Esophagus muscularis mucosa (tissue), 4 donors: ENCODE measurements around the gene MACROD2. TPM values are rescaled to one million over a fixed set of nuclear protein-coding genes. Genes with fewer than 3 reads are reported as not detected.

Experiments
- DNase-seq: peaks from one replicate; pipeline ENCODE4 v3.0.0-alpha.2; 2017; ENCODE audit errors: extremely low spot score
- H3K27ac ChIP-seq, 4 donors: fragments of 200-600 bp; sonication (generic); replicated peaks in 1 of 4; 1 replicate in 3 of 4; 2 replicates in 1 of 4; pipeline ENCODE4 v1.5.1; 2016 to 2019; ENCODE audit warnings: mild to moderate bottlenecking in 1 of 4
- H3K27me3 ChIP-seq, 4 donors: fragments of 200-600 bp; sonication (generic); one replicate each; pipeline versions ENCODE4 v1.5.1 to v1.6.0; 2016 to 2019
- H3K36me3 ChIP-seq, 4 donors: fragments of 200-600 bp; sonication (generic); one replicate each; pipeline ENCODE4 v1.5.1; 2016 to 2019
- H3K4me1 ChIP-seq, 4 donors: fragments of 200-600 bp; sonication (generic); one replicate each; pipeline ENCODE4 v1.5.1; 2016 to 2019
- H3K4me3 ChIP-seq, 4 donors: fragments of 200-600 bp; sonication (generic); 1 replicate in 2 of 4; 2 replicates in 2 of 4; pipeline ENCODE4 v1.5.1; 2016 to 2019; ENCODE audit warnings: mild to moderate bottlenecking in 4 of 4, moderate library complexity in 1 of 4
- H3K9me3 ChIP-seq, 4 donors: fragments of 200-600 bp; sonication (generic); 1 replicate in 3 of 4; 2 replicates in 1 of 4; pipeline ENCODE4 v1.5.1; 2016 to 2019
- EP300 ChIP-seq: sonication (generic); formaldehyde crosslinking; IDR thresholded peaks from one replicate; pipeline ENCODE4 v1.6.1; 2017; ENCODE audit warnings: antibody characterized with exemption
- POLR2A ChIP-seq: fragments of 450-650 bp; IDR thresholded peaks from one replicate; pipeline ENCODE4 v1.6.1; 2017; ENCODE audit warnings: antibody characterized with exemption, moderate library complexity, mild to moderate bottlenecking, low read depth
- POLR2AphosphoS5 ChIP-seq, 2 donors: sonication (generic); formaldehyde crosslinking; IDR thresholded peaks; one replicate each; pipeline ENCODE4 v1.6.1; 2017; ENCODE audit warnings: antibody characterized with exemption in 2 of 2
- WGBS: methylation state at CpG from one replicate; pipeline ENCODE4 v1.1.5; 2018; 5-methylcytosine and 5-hydroxymethylcytosine counted together
- intact Hi-C: fragments of 100-400 bp; cut with DNase I; formaldehyde crosslinking; loops from one replicate; pipeline ENCODE4 v1.15.1; 2023
- total RNA-seq, 4 donors: library from RNA; depleted of rRNA; stranded (reverse); fragments of >200 nt; gene quantifications; one replicate each; pipeline versions ENCODE4 v1.1.0 to v1.2.1, GENCODE V29; 2016
- TF ChIP-seq, protein P1 (sequence below), 3 experiments: fragments of 200-600 bp in 2 of 3; fragments of 450-650 bp in 1 of 3; sonication (generic) in 2 of 3; IDR thresholded peaks; one replicate each; pipeline ENCODE4 v1.5.1; 2017 to 2019; ENCODE audit warnings: antibody characterized with exemption in 3 of 3, mild to moderate bottlenecking in 2 of 3, moderate library complexity in 1 of 3

Gene MACROD2
- total RNA-seq, 4 donors from 2014 or later, result 1.4 to 3.6 (median 2.6) TPM

GRCh38 chr20:14860410-14860814, 865.1 kb downstream of the MACROD2 start:
- no peak for DNase-seq
- H3K4me1 ChIP-seq, result no peaks in the 10 kb centered on the region
- TF ChIP-seq POLR2A (no peak), EP300 (no peak), POLR2AphosphoS5 (IDR thresholded peaks at IDR 0.05) (no peak)
- TF ChIP-seq, protein P1, sequence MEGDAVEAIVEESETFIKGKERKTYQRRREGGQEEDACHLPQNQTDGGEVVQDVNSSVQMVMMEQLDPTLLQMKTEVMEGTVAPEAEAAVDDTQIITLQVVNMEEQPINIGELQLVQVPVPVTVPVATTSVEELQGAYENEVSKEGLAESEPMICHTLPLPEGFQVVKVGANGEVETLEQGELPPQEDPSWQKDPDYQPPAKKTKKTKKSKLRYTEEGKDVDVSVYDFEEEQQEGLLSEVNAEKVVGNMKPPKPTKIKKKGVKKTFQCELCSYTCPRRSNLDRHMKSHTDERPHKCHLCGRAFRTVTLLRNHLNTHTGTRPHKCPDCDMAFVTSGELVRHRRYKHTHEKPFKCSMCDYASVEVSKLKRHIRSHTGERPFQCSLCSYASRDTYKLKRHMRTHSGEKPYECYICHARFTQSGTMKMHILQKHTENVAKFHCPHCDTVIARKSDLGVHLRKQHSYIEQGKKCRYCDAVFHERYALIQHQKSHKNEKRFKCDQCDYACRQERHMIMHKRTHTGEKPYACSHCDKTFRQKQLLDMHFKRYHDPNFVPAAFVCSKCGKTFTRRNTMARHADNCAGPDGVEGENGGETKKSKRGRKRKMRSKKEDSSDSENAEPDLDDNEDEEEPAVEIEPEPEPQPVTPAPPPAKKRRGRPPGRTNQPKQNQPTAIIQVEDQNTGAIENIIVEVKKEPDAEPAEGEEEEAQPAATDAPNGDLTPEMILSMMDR (IDR thresholded peaks at IDR 0.05), result no peak
- no peaks in the 10 kb centered on the region for H3K36me3 ChIP-seq
- H3K4me3 ChIP-seq, result no peak overlapping the region
- intact Hi-C loops, result no loop called here
- H3K27me3 ChIP-seq, result no peaks in the 10 kb centered on the region
- H3K27ac ChIP-seq, result no peak overlapping the region
- 38% methylated on average over 4 of the region's 4 CpGs for WGBS
- H3K9me3 ChIP-seq, result no peaks in the 10 kb centered on the region

GRCh38 chr20:14861028-14861699, 865.8 kb downstream of the MACROD2 start:
- WGBS, result 88% methylated on average over 4 of the region's 4 CpGs
- intact Hi-C loops, result no loop called here

GRCh38 chr20:14865169-14865568, 869.9 kb downstream of the MACROD2 start:
- no peaks in the 10 kb centered on the region for H3K36me3 ChIP-seq
- TF ChIP-seq POLR2AphosphoS5 (IDR thresholded peaks at IDR 0.05), result no peak
- TF ChIP-seq EP300, result no peak
- no peaks in the 10 kb centered on the region for H3K27me3 ChIP-seq
- no peak for DNase-seq
- intact Hi-C loops, result no loop called here
- no peaks in the 10 kb centered on the region for H3K9me3 ChIP-seq
- H3K4me1 ChIP-seq, result no peaks in the 10 kb centered on the region
- no peak overlapping the region for H3K4me3 ChIP-seq
- H3K27ac ChIP-seq, result no peak overlapping the region
- 67% methylated on average over 3 of the region's 3 CpGs for WGBS

More at GRCh38 chr20:14861028-14861699, 865.8 kb downstream of the MACROD2 start:
- H3K4me1 ChIP-seq, result no peaks in the 10 kb centered on the region
- no peaks in the 10 kb centered on the region for H3K36me3 ChIP-seq
- TF ChIP-seq POLR2AphosphoS5 (IDR thresholded peaks at IDR 0.05), result no peak
- TF ChIP-seq, protein P1 (IDR thresholded peaks at IDR 0.05), result no peak
- TF ChIP-seq POLR2A, result no peak
- no peak for TF ChIP-seq EP300
- DNase-seq, result no peak
- no peak overlapping the region for H3K27ac ChIP-seq
- no peak overlapping the region for H3K4me3 ChIP-seq
- H3K27me3 ChIP-seq, result no peaks in the 10 kb centered on the region
- H3K9me3 ChIP-seq, result no peaks in the 10 kb centered on the region

- H3K4me3 ChIP-seq, result no peak overlapping the region
- intact Hi-C loops, result no loop called here
- no peaks in the 10 kb centered on the region for H3K27me3 ChIP-seq
These were observed 870.4 kb downstream of the MACROD2 start for GRCh38 chr20:14865731-14866130.

DNA sequence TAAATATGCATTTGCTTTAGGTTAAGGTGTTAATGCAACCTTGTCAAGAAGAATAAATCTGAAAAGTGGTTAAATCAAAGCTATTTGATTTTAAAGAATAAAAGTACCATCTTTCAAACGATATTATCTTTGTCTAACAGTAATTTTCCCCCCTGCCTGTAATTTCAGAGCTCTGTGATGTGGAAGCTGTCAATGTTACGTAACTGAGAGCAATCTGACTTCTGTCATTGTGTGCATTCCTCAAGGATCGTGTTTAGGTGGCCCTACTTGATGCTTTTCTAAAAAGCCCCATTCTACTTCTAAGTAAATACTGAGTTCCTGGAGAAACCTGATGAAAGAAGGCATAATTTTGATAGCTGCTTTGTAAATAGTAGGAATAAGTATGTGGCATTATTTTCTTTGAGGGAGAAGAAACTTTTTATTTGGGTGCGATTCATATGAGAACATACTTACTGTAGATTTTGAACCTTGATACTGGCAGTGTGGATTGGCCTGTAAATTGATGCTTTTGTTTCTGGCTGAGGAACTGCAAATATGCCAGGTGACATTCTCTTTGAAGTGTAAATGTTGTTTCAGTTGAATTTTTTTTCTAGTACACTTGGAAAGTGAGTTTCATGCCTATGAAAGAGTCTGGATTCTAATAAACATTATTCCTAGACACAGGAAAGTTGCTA, 871.7 kb downstream of the MACROD2 start:
- Histone ChIP-seq H3K9me3 (no peaks in the 10 kb centered on the region), H3K4me1 (no peaks in the 10 kb centered on the region), H3K4me3 (no peak overlapping the region), H3K27ac (no peak overlapping the region), H3K27me3 (no peaks in the 10 kb centered on the region), H3K36me3 (no peaks in the 10 kb centered on the region)
- intact Hi-C loops, result no loop called here
- DNase-seq, result no peak
- 75% methylated on average over 4 of the region's 4 CpGs for WGBS
- no peak for TF ChIP-seq EP300
- TF ChIP-seq, protein P1 (IDR thresholded peaks at IDR 0.05), result no peak
- no peak for TF ChIP-seq POLR2A
- TF ChIP-seq POLR2AphosphoS5 (IDR thresholded peaks at IDR 0.05), result no peak

More at GRCh38 chr20:14865731-14866130, 870.4 kb downstream of the MACROD2 start:
- DNase-seq, result no peak
- Histone ChIP-seq H3K9me3 (no peaks in the 10 kb centered on the region), H3K4me1 (no peaks in the 10 kb centered on the region), H3K36me3 (no peaks in the 10 kb centered on the region), H3K27ac (no peak overlapping the region)
- TF ChIP-seq EP300 (no peak), POLR2AphosphoS5 (IDR thresholded peaks at IDR 0.05) (no peak), POLR2A (no peak)
- TF ChIP-seq, protein P1 (IDR thresholded peaks at IDR 0.05), result no peak
